ENCODE results near the gene UBE4B. TPM values are rescaled to one million over a fixed set of nuclear protein-coding genes. Genes with fewer than 3 reads are reported as not detected.

The UBE4B gene
- total RNA-seq, 1 experiment from 2014 or later: 31.2 TPM

DNA sequence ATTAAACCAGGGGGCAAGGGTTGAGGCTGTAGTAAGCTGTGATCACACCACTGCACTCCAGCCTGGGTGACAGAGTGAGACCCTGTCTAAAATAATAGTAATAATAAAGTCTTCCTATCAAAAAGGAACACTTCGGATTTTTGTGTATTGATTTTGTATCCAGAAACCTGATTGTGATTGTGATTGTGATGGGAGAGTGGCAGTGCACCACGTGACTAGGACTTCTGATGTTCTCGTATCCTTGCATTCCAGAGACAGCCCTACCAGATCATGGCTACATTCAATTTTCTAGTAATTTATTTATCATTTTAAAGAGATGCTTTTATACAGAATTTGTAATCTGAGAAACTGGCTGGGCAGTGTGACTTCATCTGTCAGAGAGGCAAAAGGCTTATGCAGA, 175.1 kb downstream of the UBE4B start:
- no TSS peak for BruUV-seq (replicated peaks)
- POLR2A ChIA-PET: no interaction called here
- DNase-seq (ENCODE audit: unreplicated experiment): no peak

GRCh38 chr1:10208537-10208936, 175.8 kb downstream of the UBE4B start:
- no peak overlapping the region for H3K27ac Mint-ChIP-seq (ENCODE audit: low read depth, unreplicated experiment)
- no peak for DNase-seq (ENCODE audit: unreplicated experiment)

More for the DNA sequence above, 175.1 kb downstream of the UBE4B start:
- Mint-ChIP-seq H3K4me1 (ENCODE audit: insufficient read depth, unreplicated experiment) (peaks cover 11% of the 10 kb centered on the region), H3K27ac (ENCODE audit: low read depth, unreplicated experiment) (no peak overlapping the region), H3K36me3 (ENCODE audit: insufficient read depth, unreplicated experiment) (no peaks in the 10 kb centered on the region), H3K9me3 (ENCODE audit: unreplicated experiment) (no peaks in the 10 kb centered on the region), H3K4me3 (ENCODE audit: unreplicated experiment) (no peak overlapping the region), H3K27me3 (ENCODE audit: insufficient read depth, unreplicated experiment) (no peaks in the 10 kb centered on the region)
- CTCF ChIA-PET: interaction anchor here (0.7 kb wide), 1 partner anchor 132 kb away, joined by 3 read pairs; no protein-coding TSS in a partner anchor
- TF ChIP-seq, protein P1, sequence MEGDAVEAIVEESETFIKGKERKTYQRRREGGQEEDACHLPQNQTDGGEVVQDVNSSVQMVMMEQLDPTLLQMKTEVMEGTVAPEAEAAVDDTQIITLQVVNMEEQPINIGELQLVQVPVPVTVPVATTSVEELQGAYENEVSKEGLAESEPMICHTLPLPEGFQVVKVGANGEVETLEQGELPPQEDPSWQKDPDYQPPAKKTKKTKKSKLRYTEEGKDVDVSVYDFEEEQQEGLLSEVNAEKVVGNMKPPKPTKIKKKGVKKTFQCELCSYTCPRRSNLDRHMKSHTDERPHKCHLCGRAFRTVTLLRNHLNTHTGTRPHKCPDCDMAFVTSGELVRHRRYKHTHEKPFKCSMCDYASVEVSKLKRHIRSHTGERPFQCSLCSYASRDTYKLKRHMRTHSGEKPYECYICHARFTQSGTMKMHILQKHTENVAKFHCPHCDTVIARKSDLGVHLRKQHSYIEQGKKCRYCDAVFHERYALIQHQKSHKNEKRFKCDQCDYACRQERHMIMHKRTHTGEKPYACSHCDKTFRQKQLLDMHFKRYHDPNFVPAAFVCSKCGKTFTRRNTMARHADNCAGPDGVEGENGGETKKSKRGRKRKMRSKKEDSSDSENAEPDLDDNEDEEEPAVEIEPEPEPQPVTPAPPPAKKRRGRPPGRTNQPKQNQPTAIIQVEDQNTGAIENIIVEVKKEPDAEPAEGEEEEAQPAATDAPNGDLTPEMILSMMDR (IDR thresholded peaks at IDR 0.05; ENCODE audit: unreplicated experiment): no peak
- intact Hi-C loops (cut with micrococcal nuclease): no loop called here

GRCh38 chr1:10209590-10209904, 176.8 kb downstream of the UBE4B start:
- TF ChIP-seq, protein P1 (IDR thresholded peaks at IDR 0.05; ENCODE audit: unreplicated experiment): no peak
- Mint-ChIP-seq H3K36me3 (ENCODE audit: insufficient read depth, unreplicated experiment) (peaks cover 3% of the 10 kb centered on the region), H3K27me3 (ENCODE audit: insufficient read depth, unreplicated experiment) (no peaks in the 10 kb centered on the region), H3K9me3 (ENCODE audit: unreplicated experiment) (no peaks in the 10 kb centered on the region), H3K27ac (ENCODE audit: low read depth, unreplicated experiment) (peak overlapping the region; percentile 84), H3K4me1 (ENCODE audit: insufficient read depth, unreplicated experiment) (peaks cover 18% of the 10 kb centered on the region), H3K4me3 (ENCODE audit: unreplicated experiment) (peak overlapping the region; percentile 98)
- intact Hi-C loops (cut with micrococcal nuclease): no loop called here
- ChIA-PET POLR2A (interaction anchor here (0.6 to 2.4 kb wide), 24 partner anchors 9 to 320 kb away, joined by 3 to 34 read pairs (median 4); partner anchors contain the start of genes DFFA, LZIC, NMNAT1 and PGD), CTCF (interaction anchor here (0.6 to 2.1 kb wide), 27 partner anchors 8 to 258 kb away, joined by 3 to 9 read pairs (median 4); partner anchors contain the start of gene CENPS)
- BruUV-seq (replicated peaks): no TSS peak
- DNase-seq (ENCODE audit: unreplicated experiment): no peak

More at GRCh38 chr1:10208537-10208936, 175.8 kb downstream of the UBE4B start:
- Mint-ChIP-seq H3K27me3 (ENCODE audit: insufficient read depth, unreplicated experiment) (no peaks in the 10 kb centered on the region), H3K9me3 (ENCODE audit: unreplicated experiment) (no peaks in the 10 kb centered on the region), H3K4me1 (ENCODE audit: insufficient read depth, unreplicated experiment) (peaks cover 15% of the 10 kb centered on the region), H3K36me3 (ENCODE audit: insufficient read depth, unreplicated experiment) (no peaks in the 10 kb centered on the region), H3K4me3 (ENCODE audit: unreplicated experiment) (peak overlapping the region; percentile 98)
- intact Hi-C loops (cut with micrococcal nuclease): no loop called here
- no TSS peak for BruUV-seq (replicated peaks)
- TF ChIP-seq, protein P1 (IDR thresholded peaks at IDR 0.05; ENCODE audit: unreplicated experiment): no peak
- CTCF ChIA-PET: interaction anchor here (0.6 to 1.6 kb wide), 5 partner anchors 9 to 226 kb away, joined by 3 to 7 read pairs (median 4); no protein-coding TSS in a partner anchor
- POLR2A ChIA-PET: interaction anchor here (0.5 to 2.4 kb wide), 5 partner anchors 13 to 85 kb away, joined by 3 to 34 read pairs (median 3); no protein-coding TSS in a partner anchor

DNA sequence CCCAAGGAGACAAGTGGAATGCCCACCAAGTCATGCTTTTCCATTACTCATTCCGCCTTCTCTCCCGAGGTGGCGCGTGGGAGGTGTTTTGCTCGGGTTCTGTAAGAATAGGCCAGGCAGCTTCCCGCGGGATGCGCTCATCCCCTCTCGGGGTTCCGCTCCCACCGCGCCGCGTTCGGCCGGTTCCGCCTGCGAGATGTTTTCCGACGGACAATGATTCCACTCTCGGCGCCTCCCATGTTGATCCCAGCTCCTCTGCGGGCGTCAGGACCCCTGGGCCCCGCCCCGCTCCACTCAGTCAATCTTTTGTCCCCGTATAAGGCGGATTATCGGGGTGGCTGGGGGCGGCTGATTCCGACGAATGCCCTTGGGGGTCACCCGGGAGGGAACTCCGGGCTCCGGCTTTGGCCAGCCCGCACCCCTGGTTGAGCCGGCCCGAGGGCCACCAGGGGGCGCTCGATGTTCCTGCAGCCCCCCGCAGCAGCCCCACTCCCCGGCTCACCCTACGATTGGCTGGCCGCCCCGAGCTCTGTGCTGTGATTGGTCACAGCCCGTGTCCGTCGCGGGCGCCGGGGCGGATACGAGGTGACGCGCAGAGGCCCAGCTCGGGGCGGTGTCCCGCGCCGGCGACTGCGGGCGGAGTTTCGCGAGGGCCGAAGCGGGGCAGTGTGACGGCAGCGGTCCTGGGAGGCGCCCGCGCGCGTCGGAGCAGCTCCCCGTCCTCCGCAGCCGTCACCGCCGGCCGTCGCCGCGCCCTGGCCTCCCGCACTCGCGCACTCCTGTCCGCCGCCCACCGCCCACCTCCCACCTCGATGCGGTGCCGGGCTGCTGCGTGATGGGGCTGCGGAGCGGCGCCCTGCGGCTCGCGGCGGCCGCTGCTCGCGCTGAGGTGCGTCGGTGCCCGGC, 177.4 kb downstream of the UBE4B start, which contains the start of gene KIF1B:
TSS of gene KIF1B (plus strand) at position 666 of the 906 bp plus-strand sequence. CDS start 21,759 bp downstream, outside the sequence.
- ChIA-PET CTCF (interaction anchor here (0.6 to 2.1 kb wide), 36 partner anchors 9 to 619 kb away, joined by 3 to 9 read pairs (median 4); partner anchors contain the start of gene CENPS), POLR2A (interaction anchor here (0.6 to 2.4 kb wide), 37 partner anchors 9 to 1546 kb away, joined by 3 to 34 read pairs (median 4); partner anchors contain the start of genes DFFA, LZIC, NMNAT1 and PEX14)
- Mint-ChIP-seq H3K27ac (ENCODE audit: low read depth, unreplicated experiment) (peak within 1 kb of the TSS; percentile 84), H3K27me3 (ENCODE audit: insufficient read depth, unreplicated experiment) (no peaks in the 10 kb centered on the region), H3K4me1 (ENCODE audit: insufficient read depth, unreplicated experiment) (peaks cover 18% of the 10 kb centered on the region), H3K9me3 (ENCODE audit: unreplicated experiment) (no peaks in the 10 kb centered on the region), H3K36me3 (ENCODE audit: insufficient read depth, unreplicated experiment) (peaks cover 4% of the 10 kb centered on the region), H3K4me3 (ENCODE audit: unreplicated experiment) (peak within 1 kb of the TSS; percentile 98)
- DNase-seq (ENCODE audit: unreplicated experiment): peak; percentile 97
- intact Hi-C loops (cut with micrococcal nuclease): loop anchor here (1.0 to 2.0 kb wide), 2 partner anchors 129 to 218 kb away; no protein-coding TSS in a partner anchor
- BruUV-seq (replicated peaks): TSS peak; percentile 43
- TF ChIP-seq, protein P1 (IDR thresholded peaks at IDR 0.05; ENCODE audit: unreplicated experiment): peak; percentile 97

Measured in MCF 10A (cell line).